DND-41 (cell line): ENCODE data around the gene FUT6.

Source experiments
- ATAC-seq: fragments of 200-7000 bp; cut with Tn5 transposase; 3 replicates; pipeline ENCODE4 v1.9.1; 2021; ENCODE audit warnings: low read depth; ENCODE audit not compliant: insufficient read depth
- DNase-seq: peaks from one replicate; pipeline ENCODE4 v3.0.0-alpha.2; 2020
- H2AFZ ChIP-seq: 2 replicates; pipeline ENCODE4 v1.6.0; 2012; ENCODE audit warnings: low read depth, low read length
- H3K27ac ChIP-seq: 2 replicates; pipeline ENCODE4 v1.5.1; 2012; ENCODE audit warnings: low read length, inconsistent platforms
- H3K27me3 ChIP-seq: fragments of 200-600 bp; sonication (generic); 2 replicates; pipeline ENCODE4 v1.6.0; 2012; ENCODE audit warnings: low read length, mild to moderate bottlenecking, inconsistent platforms; ENCODE audit not compliant: insufficient read depth, poor library complexity
- H3K36me3 ChIP-seq: 2 replicates; pipeline ENCODE4 v1.5.1; 2012; ENCODE audit warnings: low read length, inconsistent platforms; ENCODE audit not compliant: insufficient read depth
- H3K4me1 ChIP-seq: 2 replicates; pipeline ENCODE4 v1.5.1; 2012; ENCODE audit warnings: mild to moderate bottlenecking, low read length; ENCODE audit not compliant: insufficient read depth
- H3K4me2 ChIP-seq: 2 replicates; pipeline ENCODE4 v1.6.0; 2012; ENCODE audit warnings: mild to moderate bottlenecking, moderate library complexity, low read length, inconsistent platforms; ENCODE audit not compliant: insufficient read depth
- H3K4me3 ChIP-seq, 2 experiments: fragments of 200-600 bp in 1 of 2; shearing (Covaris generic) in 1 of 2; 2 replicates each; pipeline ENCODE4 v1.5.1; 2012 to 2016; ENCODE audit warnings: inconsistent platforms in 2 of 2, low read length in 2 of 2, mild to moderate bottlenecking in 2 of 2, low read depth in 1 of 2, moderate library complexity in 1 of 2
- H3K79me2 ChIP-seq: 2 replicates; pipeline ENCODE4 v1.6.0; 2012; ENCODE audit warnings: low read length, inconsistent platforms; ENCODE audit not compliant: insufficient read depth
- H3K9ac ChIP-seq: 2 replicates; pipeline ENCODE4 v1.6.0; 2012; ENCODE audit warnings: low read depth, mild to moderate bottlenecking, inconsistent platforms, low read length, moderate library complexity
- H3K9me3 ChIP-seq: 2 replicates; pipeline ENCODE4 v1.5.1; 2012; ENCODE audit warnings: low read length, moderate library complexity, mild to moderate bottlenecking, inconsistent platforms; ENCODE audit not compliant: insufficient read depth, severe bottlenecking
- H4K20me1 ChIP-seq: 2 replicates; pipeline ENCODE4 v1.6.0; 2012; ENCODE audit warnings: low read length; ENCODE audit not compliant: insufficient read depth
- CTCF ChIP-seq: IDR thresholded peaks from 2 replicates; pipeline ENCODE4 v1.5.1; 2012; ENCODE audit warnings: borderline replicate concordance, low read length, moderate library complexity, mild to moderate bottlenecking; ENCODE audit not compliant: poor library complexity, severe bottlenecking; ENCODE audit errors: extremely low read depth
- EZH2 ChIP-seq: IDR thresholded peaks from 3 replicates; pipeline ENCODE4 v1.6.1; 2012; ENCODE audit warnings: borderline replicate concordance, low read depth, mild to moderate bottlenecking, moderate library complexity, low read length, inconsistent platforms; ENCODE audit not compliant: severe bottlenecking

FUT6 gene

GRCh38 chr19:5838353-5839064, 993 bp downstream of the FUT6 start:
- Histone ChIP-seq H3K27ac (no peak overlapping the region), H3K4me3 (no peak overlapping the region), H3K9ac (no peak overlapping the region), H2AFZ (no peak overlapping the region), H3K4me2 (no peak overlapping the region), H3K36me3 (no peaks in the 10 kb centered on the region), H3K4me1 (no peaks in the 10 kb centered on the region), H3K9me3 (no peaks in the 10 kb centered on the region), H4K20me1 (no peaks in the 10 kb centered on the region; the same call in 1 of the 2 replicates), H3K27me3 (peaks cover 4% of the 10 kb centered on the region), H3K79me2 (no peaks in the 10 kb centered on the region)
- DNase-seq (no peak), ATAC-seq (no peak)
- TF ChIP-seq EZH2 (no peak), CTCF (no peak)

- TF ChIP-seq CTCF (no peak), EZH2 (no peak)
- no peak overlapping the region for H3K4me2 ChIP-seq
- H3K9ac ChIP-seq, result no peak overlapping the region
- H3K79me2 ChIP-seq, result no peaks in the 10 kb centered on the region
- H3K4me1 ChIP-seq, result no peaks in the 10 kb centered on the region
- ATAC-seq, result no peak
- H3K36me3 ChIP-seq, result no peaks in the 10 kb centered on the region
- H3K27ac ChIP-seq, result no peak overlapping the region
- no peak overlapping the region for H2AFZ ChIP-seq
- H3K9me3 ChIP-seq, result no peaks in the 10 kb centered on the region
- H3K27me3 ChIP-seq, result peaks cover 4% of the 10 kb centered on the region
- H3K4me3 ChIP-seq, result no peak overlapping the region
- no peaks in the 10 kb centered on the region; the same call in 1 of the 2 replicates for H4K20me1 ChIP-seq
- no peak for DNase-seq
Measured at GRCh38 chr19:5837761-5838352, 1.6 kb downstream of the FUT6 start.

GRCh38 chr19:5832527-5833216, 6.8 kb downstream of the FUT6 start:
- DNase-seq, result no peak
- H2AFZ ChIP-seq, result no peak overlapping the region
- no peak overlapping the region for H3K27ac ChIP-seq
- H3K4me1 ChIP-seq, result no peaks in the 10 kb centered on the region
- TF ChIP-seq CTCF, result no peak
- TF ChIP-seq EZH2, result no peak
- no peak overlapping the region for H3K4me3 ChIP-seq
- no peaks in the 10 kb centered on the region; the same call in 1 of the 2 replicates for H4K20me1 ChIP-seq
- peaks cover 14% of the 10 kb centered on the region for H3K27me3 ChIP-seq
- H3K36me3 ChIP-seq, result no peaks in the 10 kb centered on the region
- H3K79me2 ChIP-seq, result no peaks in the 10 kb centered on the region
- H3K4me2 ChIP-seq, result no peak overlapping the region
- ATAC-seq, result no peak
- H3K9ac ChIP-seq, result no peak overlapping the region
- H3K9me3 ChIP-seq, result no peaks in the 10 kb centered on the region
